NCI-H2081 (cell line): ENCODE measurements around the gene SHISA6.
"Not testable (repeated sequence)": the region's sequence is repeated elsewhere in the genome, so short reads cannot be mapped to it uniquely, and the experiment has no call there.

Experiments
- DNase-seq, 2 experiments: peaks; one replicate each; lab custom pipeline; 2025; lab: John Stamatoyannopoulos, UW

SHISA6 gene

GRCh38 chr17:11267999-11268575, 27.1 kb downstream of the SHISA6 start:
- no peak for DNase-seq

DNA sequence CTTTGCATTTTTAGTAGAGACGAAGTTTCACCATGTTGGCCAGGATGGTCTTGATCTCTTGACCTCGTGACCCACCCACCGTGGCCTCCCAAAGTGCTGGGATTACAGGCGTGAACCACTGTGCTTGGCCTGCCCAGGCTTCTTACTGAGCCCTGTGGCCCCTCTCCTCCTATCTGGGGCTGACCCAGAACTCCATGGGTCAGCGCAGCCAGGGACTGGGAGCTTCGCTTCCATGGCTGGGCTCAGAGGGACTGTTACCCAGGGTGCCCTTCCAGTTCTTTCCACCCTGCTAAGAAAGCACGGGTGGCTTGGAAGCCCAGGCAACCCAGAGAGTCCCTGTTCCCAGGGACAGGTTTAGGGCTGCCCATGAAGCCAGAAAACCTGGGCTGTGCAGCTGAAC, 28.2 kb downstream of the SHISA6 start:
- no peak for DNase-seq

DNA sequence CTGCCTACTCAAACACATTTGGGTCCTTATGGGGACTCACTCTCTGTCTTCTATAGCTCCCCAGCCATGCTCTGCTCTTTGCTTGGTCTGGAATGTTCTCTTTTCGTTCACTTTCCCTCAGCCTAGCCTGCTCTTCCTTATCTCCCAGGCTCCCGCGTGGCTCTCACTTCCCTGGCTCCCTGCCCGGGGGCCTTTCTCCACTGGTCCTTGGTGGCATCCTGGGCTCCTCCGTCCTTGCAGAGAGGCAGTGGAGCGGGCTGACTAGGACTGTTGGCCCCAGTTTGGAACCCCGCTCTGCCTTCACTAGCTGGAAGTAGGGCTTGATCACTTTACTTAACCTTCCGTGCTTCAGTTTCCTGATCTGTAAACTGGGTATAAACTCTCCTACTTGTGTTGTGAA, 31.2 kb downstream of the SHISA6 start:
- DNase-seq, result no peak

DNA sequence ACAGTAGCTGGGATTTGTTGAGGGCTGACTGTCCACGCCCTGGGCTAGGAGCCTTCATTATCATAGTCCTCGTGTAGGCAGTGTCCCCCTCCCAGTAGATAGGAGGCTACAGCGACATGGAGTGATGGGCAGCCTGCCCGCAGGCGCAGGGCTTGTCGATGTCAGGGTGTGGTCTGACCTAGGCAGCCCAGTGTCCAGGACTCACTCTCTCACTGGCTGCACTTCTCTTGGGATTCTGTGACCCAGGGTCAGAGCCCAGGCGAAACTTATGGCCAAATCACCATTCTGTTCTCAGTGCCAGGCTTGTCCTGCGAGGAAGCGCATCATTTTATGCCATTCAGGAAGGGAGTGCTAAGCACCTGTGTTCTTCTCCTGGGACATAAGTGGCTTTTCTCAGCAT, 32.6 kb downstream of the SHISA6 start:
- no peak for DNase-seq

GRCh38 chr17:11274106-11274505, 33.1 kb downstream of the SHISA6 start:
- DNase-seq, result no peak

- no peak for DNase-seq
Observed at GRCh38 chr17:11276486-11276885, 35.5 kb downstream of the SHISA6 start.

GRCh38 chr17:11278186-11278991, 37.4 kb downstream of the SHISA6 start:
- no peak for DNase-seq

DNA sequence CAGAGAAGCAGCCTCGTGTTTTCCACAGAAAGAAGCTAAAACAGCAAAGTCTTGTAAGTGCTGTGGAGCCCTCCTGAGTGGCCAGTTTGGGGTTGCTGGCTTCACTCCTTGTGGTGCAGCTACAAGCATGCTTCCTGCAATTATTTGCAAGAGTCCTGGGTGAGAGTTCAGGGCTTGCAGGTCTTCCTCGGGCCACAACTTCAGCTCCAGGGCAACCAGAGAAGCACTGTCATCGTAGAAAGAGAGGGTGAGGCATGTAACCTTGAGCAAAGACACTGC, 37.9 kb downstream of the SHISA6 start:
- DNase-seq, result no peak

DNA sequence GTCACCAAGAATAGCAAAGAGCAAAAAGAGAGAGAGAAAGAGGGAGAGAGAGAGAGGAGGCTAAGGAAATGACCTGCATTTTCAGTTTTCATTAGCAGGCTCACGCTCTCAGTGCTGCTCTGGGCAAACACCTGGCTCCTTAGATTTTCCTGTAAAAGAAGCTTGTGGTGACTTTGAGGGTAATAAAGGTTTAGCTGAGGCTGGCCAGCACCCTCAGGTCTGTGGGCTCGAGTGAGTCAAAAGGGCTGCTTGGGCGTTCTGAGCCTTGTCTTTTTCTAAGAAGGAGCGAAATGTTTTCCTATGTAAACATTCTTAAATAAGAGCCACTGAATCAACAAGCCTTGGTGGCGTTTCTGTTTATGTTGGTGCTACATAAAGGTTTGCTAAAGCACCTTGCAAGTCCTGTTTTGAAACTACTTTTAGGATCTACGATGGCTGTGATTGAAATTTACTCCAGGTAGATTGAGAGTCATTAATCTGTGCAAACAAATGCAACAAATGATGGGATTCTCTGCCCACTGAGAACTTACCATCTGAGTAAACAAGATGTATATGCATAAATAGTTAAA, 38.8 kb downstream of the SHISA6 start:
- DNase-seq, result no peak

GRCh38 chr17:11282586-11282985, 41.6 kb downstream of the SHISA6 start:
- DNase-seq, result no peak

DNA sequence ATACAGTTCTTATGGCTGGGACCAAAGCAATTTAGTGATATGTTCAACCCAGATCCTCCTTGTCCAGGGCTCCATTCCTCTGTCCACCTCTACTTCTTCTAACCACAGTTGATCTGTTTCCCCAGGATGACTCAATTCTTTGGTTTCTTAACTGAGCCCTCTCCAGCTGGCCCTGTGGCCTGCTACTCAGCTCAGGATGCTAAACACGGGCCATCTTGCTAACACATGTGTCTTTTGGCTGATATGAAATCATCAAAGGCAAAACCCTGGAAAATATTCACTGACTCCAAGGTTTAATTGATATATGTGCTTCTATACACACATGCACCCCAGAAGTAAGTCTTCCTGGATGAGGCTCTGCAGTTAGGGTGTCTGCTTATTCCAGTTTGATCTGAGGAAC, 43.8 kb downstream of the SHISA6 start:
- no peak for DNase-seq

GRCh38 chr17:11285946-11286345, 44.9 kb downstream of the SHISA6 start:
- DNase-seq, result no peak

- no peak for DNase-seq
Observed at GRCh38 chr17:11287791-11288190, 46.8 kb downstream of the SHISA6 start.

DNA sequence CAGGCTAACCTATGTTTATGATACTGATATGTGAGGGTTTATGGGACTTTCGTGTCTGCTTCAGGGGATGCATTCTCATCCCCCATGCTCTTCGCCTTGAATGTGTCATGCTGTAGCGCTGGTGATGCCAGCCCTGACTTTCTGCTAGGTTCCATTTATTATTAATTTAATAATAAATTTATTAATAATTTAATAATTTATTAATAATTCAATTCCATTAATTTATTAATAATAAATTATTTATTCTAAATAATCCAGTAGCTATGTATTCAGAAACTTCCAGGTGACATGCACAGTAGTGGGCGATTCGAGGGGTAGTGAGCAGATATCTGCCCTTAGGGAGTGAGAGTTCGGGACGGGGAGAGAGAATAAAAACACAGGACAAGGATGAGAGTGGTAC, 49.8 kb downstream of the SHISA6 start:
- DNase-seq, result no peak

- no peak for DNase-seq
Observed at GRCh38 chr17:11292491-11292890, 51.5 kb downstream of the SHISA6 start.

DNA sequence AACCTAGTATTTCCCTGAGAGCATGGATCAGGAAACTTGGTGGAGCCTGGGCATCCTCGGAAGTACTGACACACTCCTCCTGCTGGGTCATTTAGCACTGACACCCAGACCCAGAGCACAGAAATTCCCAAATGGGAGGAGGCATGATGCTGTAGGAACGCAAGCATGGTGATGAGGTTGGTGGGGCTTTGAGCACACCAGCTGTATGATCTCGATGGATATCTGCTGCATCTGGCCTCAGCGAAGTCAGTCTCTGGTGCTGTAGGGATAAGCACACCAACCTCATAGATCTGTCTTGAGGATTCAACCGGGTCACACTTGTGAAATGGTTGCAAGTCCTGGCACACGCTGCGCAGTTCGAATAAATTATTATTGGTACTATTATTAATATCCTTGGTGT, 52.5 kb downstream of the SHISA6 start:
- no peak for DNase-seq

DNA sequence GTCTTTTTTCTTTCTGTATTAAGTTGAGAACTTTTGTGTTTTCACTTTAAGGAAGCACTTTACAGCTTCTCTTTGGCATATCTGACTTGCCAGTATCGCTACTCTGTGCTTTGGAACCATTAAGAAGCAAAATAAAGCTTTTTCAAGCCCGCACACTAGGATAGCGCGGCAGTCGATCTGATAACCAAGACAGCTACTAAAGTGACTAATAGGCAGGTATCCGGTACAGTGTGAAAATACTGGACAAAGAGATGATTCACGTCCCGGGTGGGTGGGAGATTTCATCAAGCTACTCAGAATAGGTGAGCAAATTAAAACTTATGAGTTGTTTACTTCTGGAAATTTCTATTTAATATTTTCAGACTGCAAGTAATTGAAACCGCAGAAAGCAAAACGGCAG, 53.8 kb downstream of the SHISA6 start:
- no peak for DNase-seq

DNA sequence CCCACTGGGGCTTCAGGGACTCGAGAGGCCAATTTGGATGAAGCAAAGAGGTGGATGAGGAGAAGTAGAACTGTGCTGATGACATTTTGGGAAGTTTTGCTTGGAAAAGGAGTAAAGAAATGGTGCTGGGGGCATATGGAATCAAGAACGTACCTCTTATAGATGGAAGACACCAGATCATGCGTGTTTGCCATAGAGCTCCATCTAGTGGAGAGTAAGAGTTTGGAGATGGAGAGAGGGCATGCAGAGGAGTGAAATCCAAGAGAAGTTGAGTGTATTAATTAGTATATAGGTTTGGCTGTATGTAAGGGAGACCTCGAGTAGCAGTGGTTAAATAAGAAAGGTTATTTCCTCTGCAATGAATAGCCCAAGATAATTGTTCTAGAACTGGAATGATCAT, 56.0 kb downstream of the SHISA6 start:
- no peak for DNase-seq

- DNase-seq, result no peak
Observed at GRCh38 chr17:11298401-11298800, 57.4 kb downstream of the SHISA6 start.

DNA sequence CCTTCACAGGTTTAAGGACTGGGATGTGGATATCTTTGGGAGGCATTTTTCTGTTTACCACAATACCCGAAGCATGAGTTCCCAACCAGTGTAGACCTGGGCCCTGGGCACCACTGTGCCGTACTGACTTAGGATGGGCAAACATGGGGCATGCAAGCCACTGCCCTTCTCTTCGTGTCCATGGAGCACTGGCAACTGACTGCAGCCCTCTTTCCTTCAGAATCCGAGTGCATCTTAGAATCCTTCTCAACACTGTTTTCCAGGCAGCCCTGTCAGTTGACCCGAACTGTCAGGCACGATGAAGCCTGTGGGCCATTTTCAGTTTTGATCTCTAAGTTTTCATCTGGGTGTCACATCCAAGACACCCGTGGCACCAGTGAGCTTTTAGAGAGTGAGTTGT, 59.2 kb downstream of the SHISA6 start:
- no peak for DNase-seq

DNA sequence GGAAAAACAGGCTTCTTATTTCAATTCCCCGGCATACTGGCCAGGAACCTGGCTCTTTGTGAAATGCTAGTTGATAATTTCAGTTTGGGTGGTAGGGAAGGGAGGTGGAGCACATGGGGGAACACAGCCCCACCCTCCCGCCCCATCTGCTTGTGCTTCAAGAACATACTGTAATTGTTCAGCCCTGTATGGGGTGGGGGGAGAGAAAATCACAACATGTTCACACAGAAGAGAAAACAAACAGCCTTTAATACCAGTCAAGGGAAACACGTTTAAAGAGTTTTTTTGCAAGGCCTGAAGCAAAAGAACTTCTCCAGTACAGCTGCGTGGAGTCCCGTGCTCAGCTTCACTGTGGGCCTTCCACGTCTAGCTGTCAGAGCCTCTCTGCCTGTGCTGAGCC, 59.7 kb downstream of the SHISA6 start:
- DNase-seq, result no peak

DNA sequence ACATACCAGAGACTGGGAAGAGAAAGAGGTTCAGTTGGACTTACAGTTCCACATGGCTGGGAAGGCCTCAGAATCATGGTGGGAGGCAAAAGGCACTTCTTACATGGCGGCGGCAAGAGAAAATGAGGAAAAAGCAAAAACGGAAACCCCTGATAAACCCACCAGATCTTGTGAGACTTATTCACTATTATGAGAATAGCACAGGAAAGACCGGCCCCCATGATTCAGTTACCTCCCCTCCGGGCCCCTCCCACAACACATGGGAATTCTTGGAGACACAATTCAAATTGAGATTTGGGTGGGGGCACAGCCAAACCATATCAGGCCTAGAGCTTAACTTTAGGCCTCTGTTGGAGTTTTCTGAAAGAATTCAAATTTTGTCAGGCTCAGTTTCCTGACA, 60.9 kb downstream of the SHISA6 start:
- not testable (repeated sequence) for DNase-seq

GRCh38 chr17:11302401-11303186, 61.6 kb downstream of the SHISA6 start:
- no peak for DNase-seq
